IPS DF 6.9 (cell line): Measurements from ENCODE around the gene CACNA2D4.
A peak's percentile ranks its signal among the peaks of the same experiment; 100 is the strongest.

Source experiments
- DNase-seq: peaks from one replicate; pipeline ENCODE4 v3.0.0-alpha.2; 2013; ENCODE audit warnings: low read depth, low spot score
- H3K27ac ChIP-seq: one replicate; pipeline ENCODE4 v1.5.1; 2013; ENCODE audit warnings: low read length, control low read depth
- H3K27me3 ChIP-seq: 2 replicates; pipeline ENCODE4 v1.6.1; 2013; ENCODE audit warnings: mild to moderate bottlenecking, low read length; ENCODE audit not compliant: control insufficient read depth, insufficient read depth
- H3K36me3 ChIP-seq: 2 replicates; pipeline ENCODE4 v1.6.1; 2013; ENCODE audit warnings: low read length; ENCODE audit not compliant: control insufficient read depth, insufficient read depth
- H3K4me1 ChIP-seq: 2 replicates; pipeline ENCODE4 v1.6.1; 2013; ENCODE audit warnings: low read length; ENCODE audit not compliant: control insufficient read depth, insufficient read depth
- H3K4me3 ChIP-seq: 2 replicates; pipeline ENCODE4 v1.5.1; 2013; ENCODE audit warnings: mild to moderate bottlenecking, low read length
- H3K9me3 ChIP-seq: 2 replicates; pipeline ENCODE4 v1.6.1; 2013; ENCODE audit warnings: low read length, inconsistent platforms; ENCODE audit not compliant: control insufficient read depth, insufficient read depth
- WGBS: extraction: QIAGEN DNeasy Blood & Tissue Kit; methylation state at CpG from one replicate; pipeline ENCODE4 v1.1.7; 2013; ENCODE audit warnings: mixed read lengths, missing lambda C conversion rate; ENCODE audit not compliant: insufficient read length, insufficient coverage; 5-methylcytosine and 5-hydroxymethylcytosine counted together

Gene CACNA2D4

GRCh38 chr12:1908758-1909157, 9.7 kb downstream of the CACNA2D4 start:
- Histone ChIP-seq H3K27ac (no peak overlapping the region), H3K4me3 (no peak overlapping the region), H3K27me3 (no peaks in the 10 kb centered on the region), H3K9me3 (no peaks in the 10 kb centered on the region), H3K4me1 (no peaks in the 10 kb centered on the region), H3K36me3 (no peaks in the 10 kb centered on the region)
- DNase-seq: no peak
- WGBS: no CpG with 5 or more reads among the region's 26 CpGs

DNA sequence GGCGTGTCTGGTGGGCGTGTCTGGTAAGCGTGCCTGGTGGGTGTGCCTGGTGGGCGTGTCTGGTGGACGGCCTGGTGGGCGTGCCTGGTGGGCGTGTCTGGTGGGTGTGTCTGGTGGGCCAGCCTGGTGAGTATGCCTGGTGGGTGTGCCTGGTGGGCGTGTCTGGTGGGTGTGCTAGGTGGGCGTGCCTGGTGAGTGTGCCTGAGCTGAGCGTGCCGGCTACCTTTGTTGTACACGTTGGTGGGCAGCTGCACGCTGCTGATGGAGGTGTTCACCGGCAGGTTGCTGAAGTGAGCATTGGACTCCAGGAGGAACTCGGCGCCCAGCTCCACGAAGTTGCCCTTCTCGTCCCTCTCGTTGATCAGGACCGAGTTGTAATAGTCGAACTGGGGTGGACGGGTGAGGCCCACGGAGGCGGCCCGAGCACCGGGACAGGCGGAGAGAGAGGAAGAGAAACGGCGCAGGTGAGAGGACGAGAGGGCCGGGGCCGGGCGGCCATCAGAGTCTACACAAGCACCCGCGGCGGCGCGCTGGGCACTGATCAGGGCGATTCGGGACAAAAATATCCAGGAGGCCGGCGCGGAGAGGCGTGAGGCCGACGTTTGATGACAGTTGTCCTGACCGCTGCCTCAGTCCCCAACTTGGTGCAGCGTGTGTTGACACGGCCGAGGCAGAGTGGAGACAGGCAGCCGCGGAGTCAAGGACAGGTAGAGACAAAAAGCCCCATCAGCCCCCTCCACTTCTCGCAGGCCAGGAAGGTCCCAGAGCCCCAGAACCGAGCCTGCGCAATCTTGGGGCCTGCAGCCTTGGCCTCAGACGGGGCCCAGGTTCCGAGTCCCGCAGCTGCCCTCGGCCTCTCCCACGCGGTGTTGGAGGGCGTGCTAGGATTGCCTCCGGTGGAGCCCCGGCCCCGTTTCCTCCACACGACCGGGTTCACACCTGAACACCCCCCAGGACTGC, 10.5 kb downstream of the CACNA2D4 start:
- no peak for DNase-seq
- Histone ChIP-seq H3K36me3 (no peaks in the 10 kb centered on the region), H3K9me3 (no peaks in the 10 kb centered on the region), H3K27ac (no peak overlapping the region), H3K4me1 (no peaks in the 10 kb centered on the region), H3K27me3 (no peaks in the 10 kb centered on the region), H3K4me3 (peak overlapping the region; percentile 37)
- WGBS: no CpG with 5 or more reads among the region's 67 CpGs

GRCh38 chr12:1906579-1906978, 11.9 kb downstream of the CACNA2D4 start:
- H3K27me3 ChIP-seq: no peaks in the 10 kb centered on the region
- H3K4me3 ChIP-seq: no peak overlapping the region
- H3K4me1 ChIP-seq: no peaks in the 10 kb centered on the region
- no CpG with 5 or more reads among the region's 3 CpGs for WGBS
- no peaks in the 10 kb centered on the region for H3K9me3 ChIP-seq
- no peak overlapping the region for H3K27ac ChIP-seq
- DNase-seq: no peak
- no peaks in the 10 kb centered on the region for H3K36me3 ChIP-seq

GRCh38 chr12:1904875-1905274, 13.6 kb downstream of the CACNA2D4 start:
- no peaks in the 10 kb centered on the region for H3K36me3 ChIP-seq
- H3K9me3 ChIP-seq: no peaks in the 10 kb centered on the region
- no peak for DNase-seq
- no peaks in the 10 kb centered on the region for H3K4me1 ChIP-seq
- no peaks in the 10 kb centered on the region for H3K27me3 ChIP-seq
- H3K4me3 ChIP-seq: no peak overlapping the region
- no peak overlapping the region for H3K27ac ChIP-seq

- Histone ChIP-seq H3K27ac (no peak overlapping the region), H3K4me1 (no peaks in the 10 kb centered on the region), H3K27me3 (no peaks in the 10 kb centered on the region), H3K36me3 (no peaks in the 10 kb centered on the region), H3K9me3 (no peaks in the 10 kb centered on the region), H3K4me3 (no peak overlapping the region)
- WGBS: no CpG with 5 or more reads among the region's 5 CpGs
- no peak for DNase-seq
These were observed 21.5 kb downstream of the CACNA2D4 start for GRCh38 chr12:1896964-1897363.

- Histone ChIP-seq H3K4me3 (no peak overlapping the region), H3K27me3 (no peaks in the 10 kb centered on the region), H3K27ac (no peak overlapping the region), H3K4me1 (no peaks in the 10 kb centered on the region; the same call in 1 of the 2 replicates), H3K36me3 (no peaks in the 10 kb centered on the region), H3K9me3 (no peaks in the 10 kb centered on the region)
- no CpG with 5 or more reads among the region's 2 CpGs for WGBS
- no peak for DNase-seq
These were observed 27.6 kb downstream of the CACNA2D4 start for GRCh38 chr12:1890810-1891209.

GRCh38 chr12:1890119-1890703, 28.2 kb downstream of the CACNA2D4 start:
- WGBS: no CpG with 5 or more reads among the region's 8 CpGs
- H3K4me1 ChIP-seq: no peaks in the 10 kb centered on the region; the same call in 1 of the 2 replicates

GRCh38 chr12:1888923-1889322, 29.5 kb downstream of the CACNA2D4 start:
- no peak overlapping the region for H3K27ac ChIP-seq
- no peaks in the 10 kb centered on the region for H3K27me3 ChIP-seq
- H3K4me1 ChIP-seq: no peaks in the 10 kb centered on the region; the same call in 1 of the 2 replicates
- H3K36me3 ChIP-seq: no peaks in the 10 kb centered on the region
- H3K4me3 ChIP-seq: no peak overlapping the region
- H3K9me3 ChIP-seq: no peaks in the 10 kb centered on the region
- WGBS: no CpG with 5 or more reads among the region's 3 CpGs
- DNase-seq: no peak

More at GRCh38 chr12:1890119-1890703, 28.2 kb downstream of the CACNA2D4 start:
- Histone ChIP-seq H3K27ac (no peak overlapping the region), H3K4me3 (no peak overlapping the region), H3K36me3 (no peaks in the 10 kb centered on the region), H3K9me3 (no peaks in the 10 kb centered on the region), H3K27me3 (no peaks in the 10 kb centered on the region)
- DNase-seq: no peak

GRCh38 chr12:1886396-1887008, 31.9 kb downstream of the CACNA2D4 start:
- Histone ChIP-seq H3K27me3 (no peaks in the 10 kb centered on the region), H3K4me3 (no peak overlapping the region)
- no CpG with 5 or more reads among the region's 10 CpGs for WGBS

DNA sequence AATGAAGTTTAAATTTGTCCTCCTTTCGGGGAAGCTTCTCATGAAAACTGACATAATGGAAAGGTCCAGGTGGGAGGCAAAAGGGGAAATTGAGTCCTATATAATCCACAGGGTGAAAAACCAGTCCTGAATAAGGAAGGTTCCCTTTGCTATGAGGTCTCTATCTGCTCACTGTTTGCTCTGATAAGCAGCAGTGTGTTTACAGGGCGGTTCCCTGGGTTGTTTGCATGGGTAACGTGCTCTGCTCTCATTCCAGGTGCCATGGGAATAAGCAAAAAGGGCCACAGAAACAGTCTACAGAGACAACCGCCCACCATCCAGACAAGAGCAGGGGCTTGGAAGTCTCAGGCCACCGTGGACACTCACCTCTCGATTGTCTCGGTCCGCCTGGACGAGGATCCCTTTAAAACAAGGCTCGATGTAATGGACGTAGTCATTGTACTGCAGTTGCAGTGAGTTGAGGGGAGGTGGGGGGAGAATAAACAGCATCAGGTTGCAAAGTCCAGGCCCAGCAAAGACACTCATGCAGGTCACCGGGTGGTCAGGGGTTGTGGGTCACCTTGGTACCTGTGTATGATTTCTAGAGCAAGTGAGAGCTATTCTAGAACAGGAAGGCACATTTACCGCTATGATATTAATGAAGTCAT, 32.7 kb downstream of the CACNA2D4 start:
- no peak overlapping the region for H3K4me3 ChIP-seq
- no peak for DNase-seq
- no CpG with 5 or more reads among the region's 13 CpGs for WGBS
- no peaks in the 10 kb centered on the region for H3K36me3 ChIP-seq
- H3K9me3 ChIP-seq: no peaks in the 10 kb centered on the region
- no peak overlapping the region for H3K27ac ChIP-seq
- H3K4me1 ChIP-seq: no peaks in the 10 kb centered on the region; the same call in 1 of the 2 replicates
- no peaks in the 10 kb centered on the region for H3K27me3 ChIP-seq

More at GRCh38 chr12:1886396-1887008, 31.9 kb downstream of the CACNA2D4 start:
- Histone ChIP-seq H3K36me3 (no peaks in the 10 kb centered on the region), H3K4me1 (no peaks in the 10 kb centered on the region; the same call in 1 of the 2 replicates), H3K27ac (no peak overlapping the region), H3K9me3 (no peaks in the 10 kb centered on the region)
- DNase-seq: no peak
